Measurements from ENCODE around the gene MRPS22.
A peak's percentile ranks its signal among the peaks of the same experiment; 100 is the strongest.

The MRPS22 gene

DNA sequence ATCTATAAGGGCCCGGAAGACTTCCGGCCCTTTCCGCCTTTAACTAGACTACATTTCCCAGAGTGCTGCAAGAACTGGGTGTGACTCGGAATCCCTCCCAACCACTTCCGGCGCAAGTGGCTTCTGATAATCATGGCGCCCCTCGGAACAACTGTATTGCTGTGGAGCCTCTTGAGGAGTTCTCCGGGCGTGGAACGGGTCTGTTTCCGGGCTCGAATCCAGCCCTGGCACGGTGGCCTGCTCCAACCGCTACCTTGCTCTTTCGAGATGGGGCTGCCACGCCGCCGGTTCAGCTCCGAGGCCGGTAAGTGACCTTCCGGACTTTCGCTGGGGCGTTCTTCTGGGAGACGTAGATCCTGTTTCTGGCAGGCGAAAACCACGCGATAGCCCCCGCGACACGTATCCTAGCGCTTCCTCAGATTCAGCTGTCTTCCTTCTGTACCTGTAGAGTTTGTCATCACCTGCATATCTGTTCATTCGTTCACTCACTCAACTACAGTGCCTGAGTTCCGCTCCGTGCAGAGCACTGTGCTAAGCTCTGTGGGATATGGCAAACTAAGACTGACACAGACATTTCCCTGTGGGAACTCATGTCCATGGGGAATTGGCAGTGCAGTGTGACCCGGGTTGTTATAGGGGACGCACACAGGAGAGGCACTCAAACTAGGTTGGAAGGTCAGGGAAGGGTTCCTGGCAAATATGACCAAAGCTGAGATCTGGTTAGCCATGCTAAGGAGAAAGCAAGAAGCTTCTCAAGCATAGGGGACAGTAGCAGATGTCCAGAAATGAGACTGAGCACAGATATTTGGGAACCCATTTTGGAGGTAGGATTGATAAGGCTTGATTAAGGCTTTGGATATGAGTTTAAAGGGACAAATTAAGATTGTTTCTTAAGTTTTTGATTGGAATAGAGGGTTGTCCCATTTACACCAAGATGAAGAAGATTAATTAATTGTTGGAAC, at the start of gene MRPS22:
MRPS22 (plus strand) TSS at position 126 of the 962 bp plus-strand sequence; CDS start at position 133, 7 bp downstream.
- peak; percentile 93 for DNase-seq

DNA sequence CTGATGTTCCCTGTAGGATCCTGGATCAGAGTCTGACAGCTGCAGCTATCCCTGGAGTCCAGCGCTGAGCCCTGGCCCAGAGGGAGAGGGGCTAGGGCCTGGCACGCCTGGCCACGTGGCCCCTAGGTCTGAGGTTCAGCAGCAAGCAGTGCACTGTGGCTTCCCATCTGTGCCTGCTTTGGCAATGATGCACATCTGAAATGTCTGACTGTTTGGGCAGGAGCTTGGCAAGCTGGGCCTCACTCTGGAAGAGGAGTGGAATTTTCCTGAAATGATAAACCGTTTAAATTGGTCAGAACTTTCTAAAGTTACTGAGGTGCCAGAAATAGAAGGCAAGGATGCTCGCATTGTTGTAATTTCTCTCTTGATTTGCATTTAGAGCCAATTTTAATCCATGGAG, 48.8 kb upstream of the MRPS22 start:
- DNase-seq: no peak

DNA sequence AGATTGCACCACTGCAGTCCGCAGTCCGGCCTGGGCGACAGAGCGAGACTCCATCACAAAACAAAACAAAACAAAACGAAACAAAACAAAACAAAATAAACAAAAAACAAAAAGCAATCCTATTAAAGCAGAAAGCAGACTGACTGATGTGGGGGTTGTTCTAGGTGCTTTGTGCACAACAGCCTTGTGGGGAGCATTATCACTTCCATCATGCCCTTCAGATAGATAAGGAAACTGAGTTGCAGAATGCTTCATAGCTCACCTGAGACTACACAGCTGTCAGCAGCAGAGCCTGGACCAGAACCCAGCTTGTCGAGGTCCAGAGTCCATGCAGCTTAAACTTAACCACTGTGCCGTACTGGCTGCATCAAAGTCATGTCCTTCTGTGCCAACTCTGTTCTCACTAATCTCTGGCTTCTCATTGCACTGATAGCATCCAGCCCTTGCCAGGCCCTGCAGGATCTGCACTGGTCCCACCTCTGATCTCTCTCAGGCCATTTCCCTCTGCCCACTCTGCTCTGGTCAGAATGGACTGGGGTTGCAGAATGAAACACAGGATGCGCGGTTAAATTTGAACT, 47.6 kb upstream of the MRPS22 start:
- DNase-seq: no peak

DNA sequence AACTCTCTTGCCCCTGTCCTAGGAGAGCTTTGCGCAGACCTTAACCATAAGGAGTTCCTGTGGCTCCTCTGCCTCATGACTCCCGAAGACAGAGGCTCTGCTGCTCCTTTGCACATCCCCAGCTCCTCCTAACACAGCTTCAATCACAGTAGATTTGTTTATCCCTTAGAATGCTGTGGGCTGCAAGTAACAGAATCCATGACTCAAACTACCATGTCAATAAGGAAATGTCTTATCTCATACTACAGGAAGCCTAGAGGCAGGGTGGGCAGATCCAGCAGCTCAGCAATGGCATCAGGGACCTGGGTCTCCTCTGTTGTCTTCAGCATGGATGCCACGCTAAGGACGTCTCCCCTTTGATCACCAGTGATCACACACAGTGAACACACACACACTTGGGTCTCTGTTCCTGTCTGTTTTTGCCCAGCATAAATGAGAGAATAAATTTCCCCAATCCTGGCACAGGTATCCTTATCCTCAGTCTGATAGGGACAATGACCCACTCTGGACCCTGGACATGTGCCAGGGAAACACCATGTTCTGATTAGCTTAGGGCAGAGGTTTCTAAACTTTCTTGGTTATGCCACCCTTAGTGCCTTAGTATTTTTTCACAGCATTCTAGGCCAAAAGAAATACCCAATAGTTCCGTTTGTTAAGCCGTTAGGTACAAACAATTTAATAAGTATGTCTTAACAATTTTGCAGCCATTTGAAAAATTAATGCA, 46.1 kb upstream of the MRPS22 start:
- DNase-seq: no peak

- no peak for DNase-seq
Measured at GRCh38 chr3:139299261-139300132, 44.3 kb upstream of the MRPS22 start.

DNA sequence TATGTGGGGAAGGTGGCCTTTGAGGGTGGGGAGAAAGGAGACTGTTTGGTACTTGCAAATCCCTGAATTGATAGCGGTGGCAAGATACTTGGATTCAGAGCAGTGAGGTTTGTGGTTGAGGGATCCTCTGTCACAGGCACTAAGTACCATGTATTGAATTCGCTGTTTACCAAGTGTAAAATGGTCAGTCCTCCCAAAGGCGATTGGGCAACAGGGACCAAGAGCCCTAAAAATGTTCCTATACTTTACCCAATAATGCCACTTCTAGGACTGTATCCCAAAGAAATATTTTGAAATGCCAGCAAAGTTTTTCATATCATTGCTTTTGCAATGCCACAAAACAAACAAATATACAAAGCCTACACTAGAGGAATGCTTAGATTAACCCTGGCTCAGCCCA, 43.4 kb upstream of the MRPS22 start:
- no peak for DNase-seq

GRCh38 chr3:139301183-139301582, 42.6 kb upstream of the MRPS22 start:
- no peak for DNase-seq

DNA sequence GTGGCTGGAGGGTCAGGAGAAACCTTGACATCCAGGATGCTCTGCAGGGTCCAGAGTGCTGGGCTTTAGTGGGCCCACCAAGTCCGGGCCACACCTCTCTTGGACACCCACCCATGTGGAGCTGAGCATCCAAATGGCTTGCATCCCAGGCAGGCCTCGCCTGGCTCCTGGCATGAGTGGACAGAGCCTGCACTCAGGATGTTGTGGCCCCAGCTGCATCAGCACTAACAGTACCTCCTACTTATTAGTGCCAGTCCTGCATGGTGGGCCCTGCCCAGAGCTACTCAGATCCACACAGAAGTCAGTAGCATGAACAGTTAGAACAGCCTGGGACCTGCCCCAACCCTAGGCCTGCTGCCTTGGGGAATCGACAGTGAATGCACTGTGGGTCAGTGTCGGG, 42.2 kb upstream of the MRPS22 start:
- no peak for DNase-seq

DNA sequence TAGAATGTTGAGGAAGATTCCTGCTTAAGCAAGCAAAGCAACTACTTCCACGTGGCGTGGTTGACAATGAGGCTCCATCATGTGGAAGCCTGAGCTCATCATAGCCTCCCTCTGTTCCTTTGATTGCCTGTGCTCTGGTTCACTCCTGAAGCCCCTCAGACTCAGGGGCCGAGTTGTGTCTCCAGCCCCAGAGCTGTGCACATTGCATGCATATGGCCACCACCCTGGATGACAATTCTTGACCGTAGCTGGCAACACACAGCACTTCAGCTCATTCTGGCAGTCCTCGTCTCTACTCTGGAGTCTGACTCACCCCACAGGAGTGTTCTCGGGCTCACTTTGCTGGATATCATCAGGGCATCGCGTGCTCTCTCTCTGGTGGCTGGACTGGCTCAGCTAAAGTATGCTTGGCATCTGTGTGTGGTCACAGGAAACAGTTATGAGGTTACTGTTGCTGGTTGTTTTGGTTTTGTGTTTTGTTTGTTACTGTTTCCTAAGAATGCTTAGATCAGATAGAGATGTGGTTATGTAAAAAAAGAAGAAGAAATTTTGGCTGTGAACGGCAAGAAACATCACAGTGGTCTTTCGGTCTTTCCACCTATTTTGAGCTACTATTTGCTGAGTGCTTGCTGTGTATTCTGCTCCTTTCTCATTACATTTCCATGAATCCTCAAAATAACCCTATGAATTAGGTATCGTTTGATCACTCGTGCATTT, 41.6 kb upstream of the MRPS22 start:
- no peak for DNase-seq

DNA sequence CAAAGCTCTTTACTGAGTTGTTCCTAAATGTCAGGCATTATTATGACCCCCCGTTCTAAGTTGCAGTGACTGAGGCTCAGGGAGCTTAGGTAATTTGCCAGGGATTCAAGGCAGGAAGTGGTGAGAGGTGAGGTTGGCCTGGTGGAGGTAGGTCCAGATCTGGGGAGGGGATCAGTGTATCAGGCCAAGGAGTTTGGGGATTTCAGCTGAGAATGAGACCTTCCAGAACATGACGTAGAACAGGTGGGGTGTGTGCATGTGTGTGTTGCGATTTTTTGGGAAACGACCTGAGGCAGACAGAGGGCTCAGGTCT, 41.1 kb upstream of the MRPS22 start:
- no peak for DNase-seq

GRCh38 chr3:139303216-139303615, 40.6 kb upstream of the MRPS22 start:
- no peak for DNase-seq

- no peak for DNase-seq
Measured at GRCh38 chr3:139304383-139304782, 39.4 kb upstream of the MRPS22 start.

DNA sequence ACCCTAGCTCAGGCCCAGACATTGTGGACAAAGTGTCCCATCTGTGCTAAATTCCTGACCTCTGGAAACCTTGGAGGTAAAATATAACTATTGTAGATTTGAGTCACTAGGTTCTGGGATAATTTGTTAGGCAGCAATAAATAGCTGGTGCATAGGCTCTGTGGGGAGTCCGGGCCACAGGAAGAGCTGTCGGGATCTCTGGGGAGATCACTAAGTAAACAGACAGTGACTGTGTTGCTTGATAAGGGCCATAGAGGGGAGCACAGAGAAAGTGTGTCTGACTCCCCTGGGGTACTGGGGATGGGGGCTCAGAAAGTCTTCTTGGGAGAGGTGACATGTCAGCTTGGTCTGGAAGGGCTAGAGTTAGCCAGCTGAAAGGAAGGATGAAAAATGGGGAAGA, 37.7 kb upstream of the MRPS22 start:
- no peak for DNase-seq

DNA sequence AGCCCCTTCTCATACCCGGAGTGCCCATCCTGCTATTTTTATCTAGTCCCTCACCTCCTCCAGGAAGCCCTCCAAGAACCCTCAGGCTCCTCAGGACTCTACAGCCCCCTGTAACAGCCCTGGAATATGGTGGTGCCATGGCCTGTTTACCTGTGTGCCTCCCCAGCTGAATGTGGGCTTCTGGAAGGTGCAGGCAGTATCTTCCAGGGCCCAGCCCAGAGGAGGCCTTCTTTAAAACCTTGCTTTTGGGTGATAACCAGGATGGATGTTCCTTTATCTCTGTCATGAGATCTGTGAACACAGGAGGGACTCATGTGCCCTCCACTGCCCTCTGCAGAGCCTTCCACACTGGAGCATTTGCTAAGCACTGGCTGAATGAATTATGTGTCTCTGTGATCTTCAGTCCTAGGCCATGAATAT, 36.7 kb upstream of the MRPS22 start:
- no peak for DNase-seq

- no peak for DNase-seq
Measured at GRCh38 chr3:139307601-139308555, 35.9 kb upstream of the MRPS22 start.

DNA sequence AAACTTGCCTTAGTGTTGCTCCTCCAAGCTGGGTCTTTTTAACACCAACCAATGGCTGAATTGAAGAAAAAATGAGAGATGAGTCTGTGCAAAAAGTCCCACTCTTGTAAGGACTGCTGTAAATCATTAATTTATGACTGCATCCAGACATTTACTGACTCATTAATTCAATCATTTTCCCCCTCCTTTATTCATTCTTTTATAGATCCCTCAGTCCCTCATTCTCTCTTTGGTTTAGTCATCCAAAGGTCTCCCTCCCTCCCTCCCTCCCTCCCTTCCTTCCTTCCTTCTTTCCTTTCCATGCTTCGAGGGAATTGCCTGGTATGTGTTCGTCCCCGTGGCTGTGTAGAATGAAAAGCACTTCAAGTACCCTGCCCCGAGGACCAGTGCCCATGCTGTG, 35.3 kb upstream of the MRPS22 start:
- DNase-seq: no peak

- DNase-seq: no peak
Measured at GRCh38 chr3:139309061-139309591, 34.7 kb upstream of the MRPS22 start.

- DNase-seq: no peak
Measured at GRCh38 chr3:139309880-139310279, 33.9 kb upstream of the MRPS22 start.

GRCh38 chr3:139310474-139310933, 33.3 kb upstream of the MRPS22 start:
- DNase-seq: no peak

DNA sequence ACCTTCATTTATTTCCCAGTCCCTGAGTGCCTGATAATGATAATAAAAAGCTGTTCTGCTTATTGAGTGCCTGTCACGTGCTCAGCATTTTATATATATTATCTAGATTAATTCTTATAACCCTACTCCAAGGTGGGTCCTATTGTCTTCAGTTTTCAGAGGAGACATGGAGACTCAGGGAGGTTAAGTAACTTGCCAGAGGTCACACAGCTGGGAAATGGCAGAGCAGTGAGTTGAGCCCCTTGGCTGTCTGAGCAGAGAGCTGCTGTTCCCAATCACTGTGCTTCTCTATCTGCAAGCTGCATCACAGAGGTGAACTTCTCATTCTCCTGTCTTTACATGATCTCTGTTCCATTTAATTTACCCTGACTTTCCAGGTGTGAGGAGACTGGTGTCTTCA, 32.3 kb upstream of the MRPS22 start:
- DNase-seq: no peak

- DNase-seq: no peak
Measured at GRCh38 chr3:139312416-139312815, 31.4 kb upstream of the MRPS22 start.

Measured in NCI-H1105 (cell line).